ENCODE results near the gene KICS2.
A peak's percentile ranks its signal among the peaks of the same experiment; 100 is the strongest.
"Not testable (repeated sequence)": the region's sequence is repeated elsewhere in the genome, so short reads cannot be mapped to it uniquely, and the experiment has no call there.

KICS2 gene

DNA sequence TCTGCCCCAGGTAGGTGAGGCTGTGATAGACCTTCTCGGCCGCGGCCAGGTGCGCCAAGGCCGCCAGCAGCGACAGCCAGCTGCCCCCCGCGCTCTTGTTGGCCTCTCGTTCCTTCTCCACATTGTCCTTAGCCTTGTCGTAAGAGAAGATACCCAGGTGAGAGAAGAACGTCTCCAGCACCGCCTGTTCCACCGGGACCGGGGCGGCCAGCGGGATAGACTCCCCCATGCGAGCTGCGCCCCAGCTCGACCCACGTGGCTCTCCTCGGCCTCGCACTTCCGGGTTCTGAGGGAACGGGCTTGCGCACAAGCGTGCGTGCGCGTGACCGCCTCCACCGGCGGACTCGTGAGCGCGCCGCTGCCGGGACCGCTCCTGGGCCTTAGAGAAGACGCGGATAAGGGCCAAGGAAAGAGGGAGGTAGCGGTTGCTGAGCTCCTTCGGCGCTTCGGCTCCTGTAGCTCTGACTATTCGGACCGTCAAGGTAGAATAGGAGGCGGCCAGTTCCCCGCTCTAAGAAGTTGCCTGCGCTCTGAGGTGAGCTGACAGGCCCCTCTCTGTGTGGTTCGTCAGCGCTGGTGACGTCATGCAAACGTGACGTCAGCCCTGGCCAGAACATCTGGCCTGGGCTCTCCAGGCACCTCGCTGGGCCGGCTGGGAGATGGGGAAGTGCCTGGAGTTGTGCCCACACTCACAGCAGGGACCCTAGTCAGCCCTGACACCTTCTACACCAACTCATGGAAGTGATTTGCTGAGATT, at the start of gene KICS2:
KICS2 (minus strand) TSS at position 288 of the 757 bp plus-strand sequence; CDS start at position 229, 59 bp downstream.
- peak; percentile 95 for DNase-seq

DNA sequence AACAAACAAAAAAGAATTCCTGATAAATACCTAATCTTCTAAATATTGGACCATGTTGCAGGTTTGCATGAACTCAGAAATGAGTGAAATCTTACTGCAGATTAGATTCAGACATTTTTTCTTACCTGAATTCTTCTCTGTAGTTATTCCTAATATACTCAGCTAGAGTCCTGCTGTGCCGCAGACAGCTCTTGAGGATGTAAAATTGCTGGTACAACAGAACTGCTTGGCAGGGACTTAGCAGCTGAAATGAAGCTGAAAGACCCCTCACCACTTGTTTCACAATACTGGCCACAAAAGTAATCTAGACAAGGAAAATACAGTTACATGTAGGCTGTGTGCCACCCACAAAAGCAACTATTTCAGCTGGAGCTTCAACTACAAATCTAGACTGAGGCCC, 48.3 kb upstream of the KICS2 start:
- no peak for DNase-seq

- DNase-seq = no peak
Observed at GRCh38 chr12:64269161-64269560, 47.1 kb upstream of the KICS2 start.

- DNase-seq = no peak
Observed at GRCh38 chr12:64268409-64268808, 46.3 kb upstream of the KICS2 start.

- no peak for DNase-seq
Observed at GRCh38 chr12:64265839-64266238, 43.7 kb upstream of the KICS2 start.

GRCh38 chr12:64261813-64262212, 39.7 kb upstream of the KICS2 start:
- DNase-seq = no peak

GRCh38 chr12:64258576-64258975, 36.5 kb upstream of the KICS2 start:
- DNase-seq = no peak

GRCh38 chr12:64256166-64256800, 34.2 kb upstream of the KICS2 start:
- no peak for DNase-seq

- DNase-seq = no peak
Observed at GRCh38 chr12:64255249-64255648, 33.2 kb upstream of the KICS2 start.

DNA sequence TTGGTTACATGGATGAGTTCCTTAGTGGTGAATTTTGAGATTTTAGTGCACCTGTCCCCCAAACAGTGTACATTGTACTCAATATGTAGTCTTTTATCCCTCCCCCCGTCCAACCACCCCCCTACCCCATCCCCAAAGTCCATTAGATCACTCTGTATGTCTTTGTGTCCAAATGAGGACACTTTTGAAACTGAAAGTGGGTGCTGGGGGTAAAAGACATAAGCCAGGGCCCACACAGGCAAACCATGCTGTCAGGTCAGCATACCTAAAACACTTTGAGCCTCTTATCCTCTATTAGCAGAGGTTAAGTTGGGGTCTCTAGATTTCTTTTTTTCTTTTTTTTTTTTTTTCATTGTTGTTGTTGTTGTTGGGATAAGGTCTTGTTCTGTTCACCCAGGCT, 31.3 kb upstream of the KICS2 start:
- no peak for DNase-seq

- DNase-seq = no peak
Observed at GRCh38 chr12:64252681-64253080, 30.6 kb upstream of the KICS2 start.

DNA sequence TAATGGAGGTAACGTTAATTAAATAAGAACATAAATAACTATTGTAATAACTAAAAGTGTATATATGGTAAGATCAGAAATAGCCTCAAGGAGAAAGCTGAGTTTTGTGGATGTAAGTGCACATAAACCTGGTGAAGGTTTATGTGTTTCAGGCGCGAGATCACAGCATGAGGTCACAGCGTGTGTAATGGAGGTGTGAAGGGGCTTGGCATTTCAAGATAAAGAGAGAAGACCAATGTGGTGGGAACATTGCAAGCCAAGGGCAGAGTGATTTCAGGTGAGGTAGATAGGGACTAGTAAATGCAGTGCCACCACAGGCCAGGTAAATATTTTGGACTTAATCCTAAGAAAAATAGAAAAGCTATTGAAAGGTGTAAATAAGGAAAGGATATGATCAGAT, 21.7 kb upstream of the KICS2 start:
- no peak for DNase-seq

GRCh38 chr12:64240781-64241180, 18.7 kb upstream of the KICS2 start:
- no peak for DNase-seq

DNA sequence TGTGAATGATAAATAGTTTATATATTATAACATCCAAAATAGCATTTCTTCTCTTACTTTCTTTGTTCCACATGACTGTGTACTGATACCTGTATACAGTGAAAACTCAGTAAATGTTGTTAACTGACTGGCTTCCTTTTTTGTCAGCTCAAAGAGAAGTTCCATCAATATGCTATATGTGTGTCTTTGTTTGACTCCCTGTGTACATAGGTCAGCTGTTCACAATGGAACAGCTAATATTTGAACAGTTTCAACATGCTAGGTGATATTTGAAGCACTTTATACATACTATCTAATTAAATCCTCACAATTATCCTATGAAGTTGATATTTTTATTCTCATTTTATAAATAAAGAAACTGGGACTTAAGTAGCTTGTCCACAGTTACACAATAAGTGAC, 15.3 kb upstream of the KICS2 start:
- DNase-seq = no peak

DNA sequence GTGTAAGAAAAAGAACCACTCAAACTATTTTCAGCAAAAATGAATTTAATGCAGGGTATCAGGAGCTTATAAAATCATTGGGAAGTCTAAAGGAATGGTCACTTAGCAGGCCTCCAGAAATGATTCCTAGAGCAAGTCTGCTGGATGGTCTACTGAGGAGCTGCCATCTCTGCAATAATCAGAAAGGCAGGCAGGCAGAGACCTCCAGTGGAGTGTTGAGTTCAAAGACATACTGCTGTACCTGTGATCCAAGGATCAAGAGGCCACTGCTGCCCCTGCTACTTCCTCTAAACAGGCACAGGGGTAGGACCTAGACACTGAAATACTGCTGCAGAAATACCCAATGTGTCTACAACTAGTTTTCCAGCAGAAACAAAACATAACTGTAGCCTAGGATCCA, 14.5 kb upstream of the KICS2 start:
- DNase-seq = no peak

DNA sequence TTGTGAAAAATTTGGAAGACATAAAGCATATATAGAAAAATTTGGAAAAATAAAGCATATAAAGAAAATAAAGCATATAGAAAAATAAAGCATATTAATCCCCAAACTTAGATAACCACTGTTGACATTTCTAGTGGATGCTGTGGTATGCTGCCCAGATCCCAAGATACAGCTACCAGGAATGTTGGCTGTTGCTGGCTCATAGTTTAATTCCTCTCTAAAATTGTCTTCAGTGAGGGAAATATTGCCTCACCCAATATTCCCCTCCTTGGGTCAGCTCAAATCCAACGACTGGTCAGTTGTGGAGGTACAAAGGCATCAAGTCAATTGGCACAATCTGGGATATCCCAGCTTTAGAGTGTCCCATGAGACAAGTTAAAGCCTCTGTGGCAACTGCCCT, 10.1 kb upstream of the KICS2 start:
- DNase-seq = no peak

DNA sequence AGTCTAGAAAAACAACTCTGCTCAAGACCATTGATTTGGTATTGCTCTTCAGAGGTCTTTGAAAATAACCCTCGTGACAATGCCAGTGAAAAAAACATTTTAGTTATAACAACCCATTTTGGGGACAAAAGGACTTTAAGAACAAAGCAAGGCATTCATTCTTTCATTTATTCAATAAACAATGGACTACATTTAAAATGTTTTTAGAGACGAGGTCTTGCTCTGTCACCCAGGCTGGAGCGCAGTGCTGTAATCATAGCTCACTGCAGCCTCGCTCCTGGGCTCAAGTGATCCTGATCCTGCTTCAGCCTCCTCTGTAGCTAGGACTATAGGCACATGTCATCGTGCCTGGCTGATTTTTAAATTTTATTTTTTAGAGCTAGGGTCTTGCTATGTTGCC, 7.7 kb upstream of the KICS2 start:
- no peak for DNase-seq

DNA sequence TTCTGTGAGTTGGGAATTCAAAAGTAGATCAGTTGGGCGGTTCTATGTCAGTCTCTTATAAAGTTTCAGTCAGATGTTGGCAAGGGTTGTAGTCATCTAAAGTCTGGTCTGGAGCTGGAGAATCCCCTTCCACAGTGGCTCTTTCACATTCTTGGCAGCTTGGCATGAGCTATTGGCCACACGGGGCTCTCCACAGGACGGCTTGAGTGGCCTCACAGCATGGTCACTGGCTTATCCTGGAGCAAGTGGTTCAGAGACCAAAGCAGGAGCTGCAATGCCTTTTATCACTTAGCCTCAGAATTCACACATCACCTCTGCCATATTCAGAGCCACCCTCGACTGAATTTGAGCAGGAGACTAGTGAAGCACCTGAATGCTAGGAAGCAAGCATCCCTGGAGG, 7.1 kb upstream of the KICS2 start:
- DNase-seq = no peak

- DNase-seq = no peak
Observed at GRCh38 chr12:64225626-64226025, 3.5 kb upstream of the KICS2 start.

- peak; percentile 89 for DNase-seq
Observed at GRCh38 chr12:64221651-64222008, 466 bp downstream of the KICS2 start.

DNA sequence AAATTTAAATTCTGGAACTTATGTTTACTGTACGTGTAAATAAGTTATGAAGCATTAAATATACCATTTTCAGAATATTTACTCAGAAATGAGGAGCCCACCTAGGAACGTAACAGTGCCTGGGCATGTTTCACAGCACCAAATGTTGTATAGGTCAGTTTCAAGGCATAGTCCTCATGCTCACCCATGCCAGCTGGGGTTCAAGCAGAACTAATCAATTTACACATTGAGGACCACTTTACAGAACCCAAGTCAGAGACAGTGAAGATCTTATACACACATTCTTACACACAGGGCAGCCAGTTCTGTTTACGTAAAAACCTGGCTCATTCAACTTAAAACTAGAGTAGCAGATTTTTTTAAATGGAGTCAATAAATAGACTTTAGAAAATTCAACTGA, 2.0 kb downstream of the KICS2 start:
- no peak for DNase-seq

- no peak for DNase-seq
Observed at GRCh38 chr12:64219145-64219544, 3.0 kb downstream of the KICS2 start.

DNA sequence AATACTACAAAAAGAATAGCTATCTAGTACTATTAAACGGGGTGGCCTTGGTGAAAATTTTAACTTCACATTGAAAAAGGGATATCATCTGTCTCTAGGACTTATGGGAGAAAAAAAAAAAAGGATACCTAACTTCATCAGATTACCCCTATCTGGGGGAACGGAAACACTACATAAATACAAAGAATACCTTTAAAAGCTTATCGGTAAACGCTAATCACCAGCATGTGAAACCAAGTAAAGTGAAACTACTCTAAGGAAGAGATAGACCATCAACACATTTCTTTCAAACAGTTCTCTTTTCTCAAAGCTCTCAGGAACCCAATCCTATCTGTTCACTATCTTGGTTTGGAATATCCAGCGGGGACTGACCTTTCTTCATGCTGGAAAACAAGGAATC, 3.5 kb downstream of the KICS2 start:
- no peak for DNase-seq

- DNase-seq = not testable (repeated sequence)
Observed at GRCh38 chr12:64217643-64218042, 4.5 kb downstream of the KICS2 start.

DNA sequence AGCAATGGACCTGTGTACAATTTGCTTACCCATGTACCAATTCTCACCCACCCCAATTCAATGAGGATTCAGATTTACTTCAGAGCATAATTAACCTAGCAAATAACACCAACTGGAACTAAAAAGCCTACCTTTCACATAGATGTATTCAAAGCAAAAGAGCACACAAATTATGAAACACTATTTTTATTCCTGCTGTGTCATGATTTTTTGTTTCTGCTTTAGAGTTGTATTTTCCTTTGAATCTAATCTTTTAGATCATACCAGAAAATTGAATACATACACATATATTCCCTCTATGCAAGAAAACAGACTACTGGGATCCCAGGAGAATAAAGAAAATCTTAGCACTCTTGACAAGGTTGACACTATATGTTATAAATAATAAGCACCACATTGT, 5.9 kb downstream of the KICS2 start:
- DNase-seq = no peak
